ENCODE measurements around the gene DPP3. TPM values are rescaled to one million over a fixed set of nuclear protein-coding genes. Genes with fewer than 3 reads are reported as not detected.

Gene DPP3
- total RNA-seq, 1 donor from 2014 or later: 60.0 TPM

DNA sequence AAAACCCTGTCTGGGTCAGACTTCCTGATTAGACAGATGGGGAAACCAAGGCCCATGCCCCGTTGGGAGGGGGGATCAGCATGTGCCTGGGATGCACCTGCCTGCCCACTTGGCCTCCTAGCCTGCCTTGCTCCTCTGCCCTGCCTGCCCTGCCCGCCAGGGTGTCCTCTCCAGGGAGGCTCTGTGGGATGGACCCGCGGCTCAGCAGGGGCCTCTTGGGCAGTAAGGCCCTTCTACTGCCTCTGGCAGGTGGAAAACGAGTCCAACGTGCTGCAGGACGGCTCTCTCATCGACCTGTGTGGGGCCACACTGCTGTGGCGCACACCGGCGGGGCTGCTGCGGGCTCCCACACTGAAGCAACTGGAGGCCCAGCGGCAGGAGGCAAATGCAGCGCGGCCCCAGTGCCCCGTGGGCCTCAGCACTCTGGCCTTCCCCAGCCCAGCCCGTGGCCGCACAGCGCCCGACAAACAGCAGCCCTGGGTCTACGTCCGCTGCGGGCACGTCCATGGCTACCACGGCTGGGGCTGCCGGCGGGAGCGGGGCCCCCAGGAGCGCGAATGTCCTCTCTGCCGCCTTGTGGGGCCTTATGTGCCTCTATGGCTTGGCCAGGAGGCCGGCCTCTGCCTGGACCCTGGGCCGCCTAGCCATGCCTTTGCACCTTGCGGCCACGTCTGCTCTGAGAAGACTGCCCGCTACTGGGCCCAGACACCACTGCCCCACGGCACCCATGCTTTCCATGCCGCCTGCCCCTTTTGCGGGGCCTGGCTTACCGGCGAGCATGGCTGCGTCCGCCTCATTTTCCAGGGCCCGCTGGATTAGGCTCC lies 4.7 kb upstream of the DPP3 start:
- Histone ChIP-seq H3K36me3 (ENCODE audit: insufficient read depth, low read length) (no peaks in the 10 kb centered on the region), H3K27me3 (ENCODE audit: insufficient read depth, low read length) (no peaks in the 10 kb centered on the region), H3K4me3 (ENCODE audit: insufficient read depth, low read depth, low read length) (no peak overlapping the region), H4K20me1 (ENCODE audit: insufficient read depth, low read length) (peaks cover 17% of the 10 kb centered on the region), H3K9ac (ENCODE audit: low read length) (no peak overlapping the region), H3K9me3 (ENCODE audit: insufficient read depth, low read depth, low read length) (no peaks in the 10 kb centered on the region), H3K79me2 (ENCODE audit: insufficient read depth, low read length) (peaks cover 16% of the 10 kb centered on the region), H3K27ac (ENCODE audit: low read depth, low read length) (no peak overlapping the region), H3K4me1 (ENCODE audit: insufficient read depth, low read length) (peaks cover 7% of the 10 kb centered on the region), H3K4me2 (ENCODE audit: low read length) (no peak overlapping the region), H2AFZ (ENCODE audit: low read depth, low read length) (no peak overlapping the region)
- Mint-ChIP-seq H3K4me1 (ENCODE audit: low read depth, unreplicated experiment) (no peaks in the 10 kb centered on the region), H3K9me3 (ENCODE audit: unreplicated experiment) (no peaks in the 10 kb centered on the region), H3K27me3 (ENCODE audit: low read depth, unreplicated experiment) (peaks cover 2% of the 10 kb centered on the region), H3K36me3 (ENCODE audit: low read depth, unreplicated experiment) (peaks cover 14% of the 10 kb centered on the region), H3K4me3 (ENCODE audit: unreplicated experiment) (no peak overlapping the region), H3K27ac (ENCODE audit: unreplicated experiment) (no peak overlapping the region)
- FAIRE-seq (no peak), DNase-seq (ENCODE audit: low read depth) (no peak)
- TF ChIP-seq, protein P1, sequence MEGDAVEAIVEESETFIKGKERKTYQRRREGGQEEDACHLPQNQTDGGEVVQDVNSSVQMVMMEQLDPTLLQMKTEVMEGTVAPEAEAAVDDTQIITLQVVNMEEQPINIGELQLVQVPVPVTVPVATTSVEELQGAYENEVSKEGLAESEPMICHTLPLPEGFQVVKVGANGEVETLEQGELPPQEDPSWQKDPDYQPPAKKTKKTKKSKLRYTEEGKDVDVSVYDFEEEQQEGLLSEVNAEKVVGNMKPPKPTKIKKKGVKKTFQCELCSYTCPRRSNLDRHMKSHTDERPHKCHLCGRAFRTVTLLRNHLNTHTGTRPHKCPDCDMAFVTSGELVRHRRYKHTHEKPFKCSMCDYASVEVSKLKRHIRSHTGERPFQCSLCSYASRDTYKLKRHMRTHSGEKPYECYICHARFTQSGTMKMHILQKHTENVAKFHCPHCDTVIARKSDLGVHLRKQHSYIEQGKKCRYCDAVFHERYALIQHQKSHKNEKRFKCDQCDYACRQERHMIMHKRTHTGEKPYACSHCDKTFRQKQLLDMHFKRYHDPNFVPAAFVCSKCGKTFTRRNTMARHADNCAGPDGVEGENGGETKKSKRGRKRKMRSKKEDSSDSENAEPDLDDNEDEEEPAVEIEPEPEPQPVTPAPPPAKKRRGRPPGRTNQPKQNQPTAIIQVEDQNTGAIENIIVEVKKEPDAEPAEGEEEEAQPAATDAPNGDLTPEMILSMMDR (IDR thresholded peaks at IDR 0.05; ENCODE audit: insufficient read depth, low read depth, low read length): no peak
- no peak for TF ChIP-seq EZH2 (IDR thresholded peaks at IDR 0.05; ENCODE audit: insufficient read depth, low read length)

DNA sequence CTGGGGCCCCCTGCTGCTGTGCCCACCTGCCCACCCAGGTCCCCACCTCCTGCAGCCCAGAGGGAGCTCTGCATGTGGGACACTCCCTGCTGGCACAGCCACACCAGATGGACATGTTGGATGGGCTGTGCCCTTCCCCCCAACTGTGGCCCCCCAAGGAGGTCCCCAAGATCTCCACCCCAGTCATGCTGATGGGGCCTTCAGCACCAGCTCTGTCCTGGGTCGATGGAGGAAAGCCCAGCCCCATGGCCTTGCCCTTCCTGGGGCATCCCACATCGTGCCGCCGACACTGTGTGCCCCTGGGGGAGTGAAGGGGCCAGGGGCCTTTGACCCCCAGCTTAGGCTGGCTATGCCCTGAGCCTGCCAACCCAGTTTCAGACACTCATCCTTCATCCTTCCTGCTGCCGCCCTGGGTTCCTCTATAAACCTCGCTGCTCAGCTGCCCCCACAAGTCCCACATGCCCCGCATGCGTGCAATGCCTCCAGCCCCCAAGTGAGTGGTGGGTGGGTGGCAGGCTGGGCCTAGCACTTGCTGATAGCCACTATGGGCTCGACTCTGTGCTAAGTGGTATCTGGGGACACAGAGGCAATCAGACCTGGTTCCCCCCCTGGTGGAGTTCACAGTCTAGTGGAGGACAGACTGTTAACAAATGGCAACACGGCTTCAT lies 3.9 kb upstream of the DPP3 start:
- Histone ChIP-seq H3K4me3 (ENCODE audit: insufficient read depth, low read depth, low read length) (no peak overlapping the region), H2AFZ (ENCODE audit: low read depth, low read length) (no peak overlapping the region), H4K20me1 (ENCODE audit: insufficient read depth, low read length) (peaks cover 17% of the 10 kb centered on the region), H3K9ac (ENCODE audit: low read length) (no peak overlapping the region), H3K27me3 (ENCODE audit: insufficient read depth, low read length) (no peaks in the 10 kb centered on the region), H3K9me3 (ENCODE audit: insufficient read depth, low read depth, low read length) (no peaks in the 10 kb centered on the region), H3K4me2 (ENCODE audit: low read length) (no peak overlapping the region), H3K79me2 (ENCODE audit: insufficient read depth, low read length) (peaks cover 21% of the 10 kb centered on the region), H3K27ac (ENCODE audit: low read depth, low read length) (no peak overlapping the region), H3K4me1 (ENCODE audit: insufficient read depth, low read length) (peaks cover 11% of the 10 kb centered on the region), H3K36me3 (ENCODE audit: insufficient read depth, low read length) (no peaks in the 10 kb centered on the region)
- Mint-ChIP-seq H3K4me3 (ENCODE audit: unreplicated experiment) (no peak overlapping the region), H3K4me1 (ENCODE audit: low read depth, unreplicated experiment) (peaks cover 4% of the 10 kb centered on the region), H3K36me3 (ENCODE audit: low read depth, unreplicated experiment) (peaks cover 10% of the 10 kb centered on the region), H3K9me3 (ENCODE audit: unreplicated experiment) (no peaks in the 10 kb centered on the region), H3K27ac (ENCODE audit: unreplicated experiment) (no peak overlapping the region), H3K27me3 (ENCODE audit: low read depth, unreplicated experiment) (no peaks in the 10 kb centered on the region)
- DNase-seq (ENCODE audit: low read depth) (no peak), FAIRE-seq (no peak)
- TF ChIP-seq, protein P1 (IDR thresholded peaks at IDR 0.05; ENCODE audit: insufficient read depth, low read depth, low read length): no peak
- TF ChIP-seq EZH2 (IDR thresholded peaks at IDR 0.05; ENCODE audit: insufficient read depth, low read length): no peak
